Mesenteric fat pad (tissue), 1 donor: ENCODE results near the gene CXCR3. TPM values are rescaled to one million over a fixed set of nuclear protein-coding genes. Genes with fewer than 3 reads are reported as not detected.
"Not testable (repeated sequence)": the region's sequence is repeated elsewhere in the genome, so short reads cannot be mapped to it uniquely, and the experiment has no call there.

ENCODE experiments used
- DNase-seq: peaks from one replicate; pipeline ENCODE4 v3.0.0-alpha.2; 2020; ENCODE audit warnings: low spot score
- long read RNA-seq: library from polyadenylated mRNA; unstranded; transcript quantifications from one replicate; pipeline ENCODE4 v2.0.0, GENCODE V29; 2020
- total RNA-seq: library from RNA; stranded (reverse); fragmentation: NEBNext Ultra II Directional; extraction: Animal tissue kit (Norgen Biotek cat#: 25700); gene quantifications from one replicate; pipeline ENCODE4 v1.2.1, GENCODE V29; 2021
- donor health status: DM: yes; HTN: yes; CAD: no.

Gene CXCR3
- total RNA-seq: 0.22 TPM
- long read RNA-seq: 0 reads

GRCh38 chrX:71618303-71618721, at the start of gene CXCR3:
TSS of gene CXCR3 (minus strand) at chrX:71618511. CDS start at chrX:71618449, 62 bp downstream.
- no peak for DNase-seq

- DNase-seq: peak; percentile 85
Observed at GRCh38 chrX:71667328-71668247, 49.3 kb upstream of the CXCR3 start, which contains the start of gene LOC101059915. TSS of gene LOC101059915 (plus strand) at chrX:71667546.

GRCh38 chrX:71666240-71667223, 48.2 kb upstream of the CXCR3 start:
- DNase-seq: peak; percentile 87

GRCh38 chrX:71665747-71666146, 47.4 kb upstream of the CXCR3 start:
- no peak for DNase-seq

GRCh38 chrX:71664889-71665491, 46.7 kb upstream of the CXCR3 start:
- DNase-seq: no peak

GRCh38 chrX:71664202-71664601, 45.9 kb upstream of the CXCR3 start:
- DNase-seq: not testable (repeated sequence)

GRCh38 chrX:71663238-71663637, 44.9 kb upstream of the CXCR3 start:
- DNase-seq: not testable (repeated sequence)

GRCh38 chrX:71662654-71663053, 44.3 kb upstream of the CXCR3 start:
- not testable (repeated sequence) for DNase-seq

GRCh38 chrX:71661919-71662318, 43.6 kb upstream of the CXCR3 start:
- no peak for DNase-seq

GRCh38 chrX:71660562-71661416, 42.5 kb upstream of the CXCR3 start:
- DNase-seq: peak; percentile 75

- DNase-seq: no peak
Observed at GRCh38 chrX:71659959-71660358, 41.6 kb upstream of the CXCR3 start.

GRCh38 chrX:71659342-71659741, 41.0 kb upstream of the CXCR3 start:
- no peak for DNase-seq

- no peak for DNase-seq
Observed at GRCh38 chrX:71657267-71657666, 39.0 kb upstream of the CXCR3 start.

- no peak for DNase-seq
Observed at GRCh38 chrX:71653344-71653743, 35.0 kb upstream of the CXCR3 start.

- no peak for DNase-seq
Observed at GRCh38 chrX:71652405-71652804, 34.1 kb upstream of the CXCR3 start.

- DNase-seq: no peak
Observed at GRCh38 chrX:71650333-71650969, 32.1 kb upstream of the CXCR3 start.

- DNase-seq: not testable (repeated sequence)
Observed at GRCh38 chrX:71644406-71644805, 26.1 kb upstream of the CXCR3 start.

GRCh38 chrX:71640002-71640401, 21.7 kb upstream of the CXCR3 start:
- DNase-seq: no peak

- no peak for DNase-seq
Observed at GRCh38 chrX:71638409-71638808, 20.1 kb upstream of the CXCR3 start.

GRCh38 chrX:71637848-71638247, 19.5 kb upstream of the CXCR3 start:
- no peak for DNase-seq
